Caco-2 (cell line): ENCODE results near the gene PDIA5. TPM values are rescaled to one million over a fixed set of nuclear protein-coding genes. Genes with fewer than 3 reads are reported as not detected.

Experiments used
- BruUV-seq: library from RNA; stranded (reverse); fragments of 400-500 nt; replicated peaks from 2 replicates; lab custom pipeline; 2021; lab: Mats Ljungman, UMichigan
- CTCF ChIA-PET: fragments of 300-600 bp; sonication (Branson Sonifier 250); formaldehyde crosslinking; loops from one replicate; lab custom pipeline; 2022; ENCODE audit warnings: antibody characterized with exemption; lab: Charles Lee
- POLR2A ChIA-PET: fragments of 300-600 bp; sonication (Branson Sonifier 250); formaldehyde crosslinking; loops from one replicate; lab custom pipeline; 2022; ENCODE audit warnings: antibody characterized with exemption; lab: Charles Lee
- DNase-seq, 2 experiments: peaks; one replicate each; pipeline versions ENCODE4 v3.0.0 to v3.0.0-alpha.2; 2020 to 2022
- H3K27me3 ChIP-seq: replicated peaks from 2 replicates; pipeline ENCODE4 v1.6.0; 2011; ENCODE audit warnings: low read length; ENCODE audit not compliant: control insufficient read depth, insufficient read depth
- H3K36me3 ChIP-seq: 2 replicates; pipeline ENCODE4 v1.5.1; 2011; ENCODE audit warnings: low read length; ENCODE audit not compliant: control insufficient read depth, insufficient read depth
- H3K4me1 ChIP-seq: fragments of 250-450 bp; sonication (Bioruptor Pico); 2 replicates; pipeline ENCODE4 v1.5.1; 2020; ENCODE audit warnings: mild to moderate bottlenecking
- H3K4me3 ChIP-seq: 2 replicates; pipeline ENCODE4 v1.5.1; 2011; ENCODE audit warnings: low read depth, mild to moderate bottlenecking, control low read depth, low read length
- H3K9me3 ChIP-seq: fragments of 250-450 bp; sonication (Bioruptor Pico); 2 replicates; pipeline ENCODE4 v1.5.1; 2020; ENCODE audit warnings: mild to moderate bottlenecking, moderate library complexity
- H3K27ac Mint-ChIP-seq: one replicate; pipeline ENCODE4 v1.8.0; 2022; ENCODE audit warnings: mixed read lengths; ENCODE audit not compliant: unreplicated experiment
- H3K27me3 Mint-ChIP-seq: one replicate; pipeline ENCODE4 v1.8.0; 2022; ENCODE audit warnings: mixed read lengths; ENCODE audit not compliant: insufficient read depth, unreplicated experiment
- H3K36me3 Mint-ChIP-seq: one replicate; pipeline ENCODE4 v1.8.0; 2022; ENCODE audit warnings: mild to moderate bottlenecking, mixed read lengths; ENCODE audit not compliant: insufficient read depth, unreplicated experiment
- H3K4me1 Mint-ChIP-seq: one replicate; pipeline ENCODE4 v1.8.0; 2022; ENCODE audit warnings: low read depth, mixed read lengths; ENCODE audit not compliant: unreplicated experiment
- H3K4me3 Mint-ChIP-seq: one replicate; pipeline ENCODE4 v1.8.0; 2022; ENCODE audit warnings: mild to moderate bottlenecking, moderate library complexity, mixed read lengths; ENCODE audit not compliant: unreplicated experiment
- H3K9me3 Mint-ChIP-seq: one replicate; pipeline ENCODE4 v1.8.0; 2022; ENCODE audit warnings: mixed read lengths; ENCODE audit not compliant: unreplicated experiment
- CTCF ChIP-seq, 2 experiments: fragments of 200-600 bp in 1 of 2; IDR thresholded peaks; 1 replicate in 1 of 2; 2 replicates in 1 of 2; pipeline versions ENCODE4 v1.5.1 to v1.8.0; 2011 to 2022; ENCODE audit warnings: antibody characterized with exemption in 1 of 2, control low read depth in 1 of 2, inconsistent platforms in 1 of 2, low read depth in 1 of 2, low read length in 1 of 2, mild to moderate bottlenecking in 1 of 2, moderate library complexity in 1 of 2; ENCODE audit not compliant: insufficient read depth in 1 of 2, severe bottlenecking in 1 of 2, unreplicated experiment in 1 of 2
- intact Hi-C: fragments of 100-400 bp; cut with micrococcal nuclease; formaldehyde crosslinking; loops from one replicate; pipeline ENCODE4 v1.10.0; 2022; ENCODE audit not compliant: unreplicated experiment
- total RNA-seq: library from RNA; stranded (reverse); gene quantifications from 2 replicates; pipeline ENCODE4 v1.2.3, GENCODE V29; 2022

The PDIA5 gene
- total RNA-seq, 1 experiment from 2014 or later: 48.2 TPM

GRCh38 chr3:123148772-123149171 lies 81.9 kb downstream of the PDIA5 start:
- intact Hi-C loops: no loop called here
- H3K36me3 ChIP-seq: no peaks in the 10 kb centered on the region; the same call in 1 of the 2 replicates
- ChIA-PET POLR2A (no interaction called here), CTCF (no interaction called here)
- H3K36me3 Mint-ChIP-seq: peaks cover 49% of the 10 kb centered on the region
- DNase-seq: no peak
- H3K4me3 ChIP-seq: no peak overlapping the region
- no TSS peak for BruUV-seq
- H3K27me3 Mint-ChIP-seq: no peaks in the 10 kb centered on the region
- no peak for TF ChIP-seq CTCF (IDR thresholded peaks at IDR 0.05; ENCODE audit: insufficient read depth in 1 of 2, low read depth in 1 of 2, low read length in 1 of 2, severe bottlenecking in 1 of 2, unreplicated experiment in 1 of 2)
- H3K4me3 Mint-ChIP-seq: no peak overlapping the region
- H3K27me3 ChIP-seq: no peaks in the 10 kb centered on the region
- no peaks in the 10 kb centered on the region for H3K9me3 ChIP-seq
- H3K9me3 Mint-ChIP-seq: no peaks in the 10 kb centered on the region
- peaks cover 4% of the 10 kb centered on the region for H3K4me1 Mint-ChIP-seq
- H3K4me1 ChIP-seq: no peaks in the 10 kb centered on the region
- no peak overlapping the region for H3K27ac Mint-ChIP-seq

DNA sequence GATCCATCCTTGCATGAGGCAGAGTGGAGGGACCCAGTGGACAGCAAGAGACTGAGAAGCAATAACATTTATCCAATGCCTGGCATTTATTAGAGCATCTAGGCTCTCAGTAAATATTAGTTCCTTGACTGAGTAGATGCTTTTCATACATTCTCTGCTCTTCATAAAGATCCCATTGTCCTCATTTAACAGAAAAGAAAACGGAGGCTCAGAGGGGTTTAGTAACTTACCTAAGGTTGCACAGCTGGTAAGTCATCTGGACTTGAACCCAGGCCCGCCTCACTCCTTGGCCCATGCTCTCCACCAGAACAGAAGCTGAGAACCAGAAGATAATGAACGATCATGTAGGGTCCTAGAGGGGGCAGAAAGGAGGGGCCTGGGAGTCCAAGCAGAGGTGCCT lies 82.7 kb downstream of the PDIA5 start:
- Mint-ChIP-seq H3K9me3 (no peaks in the 10 kb centered on the region), H3K4me1 (no peaks in the 10 kb centered on the region), H3K36me3 (peaks cover 45% of the 10 kb centered on the region), H3K27me3 (no peaks in the 10 kb centered on the region), H3K27ac (no peak overlapping the region), H3K4me3 (no peak overlapping the region)
- Histone ChIP-seq H3K4me1 (no peaks in the 10 kb centered on the region), H3K9me3 (no peaks in the 10 kb centered on the region), H3K36me3 (no peaks in the 10 kb centered on the region; the same call in 1 of the 2 replicates), H3K27me3 (no peaks in the 10 kb centered on the region), H3K4me3 (no peak overlapping the region)
- no peak for TF ChIP-seq CTCF (IDR thresholded peaks at IDR 0.05; ENCODE audit: insufficient read depth in 1 of 2, low read depth in 1 of 2, low read length in 1 of 2, severe bottlenecking in 1 of 2, unreplicated experiment in 1 of 2)
- no TSS peak for BruUV-seq
- CTCF ChIA-PET: no interaction called here
- intact Hi-C loops: no loop called here
- POLR2A ChIA-PET: no interaction called here
- DNase-seq: no peak

GRCh38 chr3:123150449-123151215 lies 83.8 kb downstream of the PDIA5 start:
- TF ChIP-seq CTCF (IDR thresholded peaks at IDR 0.05; ENCODE audit: insufficient read depth in 1 of 2, low read depth in 1 of 2, low read length in 1 of 2, severe bottlenecking in 1 of 2, unreplicated experiment in 1 of 2): no peak
- no peaks in the 10 kb centered on the region for H3K9me3 ChIP-seq
- intact Hi-C loops: no loop called here
- ChIA-PET CTCF (no interaction called here), POLR2A (no interaction called here)
- Mint-ChIP-seq H3K4me3 (no peak overlapping the region), H3K27ac (no peak overlapping the region), H3K4me1 (no peaks in the 10 kb centered on the region), H3K9me3 (no peaks in the 10 kb centered on the region), H3K27me3 (no peaks in the 10 kb centered on the region), H3K36me3 (peaks cover 43% of the 10 kb centered on the region)
- no peaks in the 10 kb centered on the region for H3K4me1 ChIP-seq
- 0 out of 2 replicates have a peak, but pooled peaks cover 2% of the 10 kb centered on the region for H3K36me3 ChIP-seq
- no peak for DNase-seq
- no peaks in the 10 kb centered on the region for H3K27me3 ChIP-seq
- no TSS peak for BruUV-seq
- H3K4me3 ChIP-seq: no peak overlapping the region
